Gastrocnemius medialis (tissue), 4 donors: ENCODE results near the gene MED13L.

Source experiments
- CTCF ChIP-seq, 5 experiments: fragments of 450-650 bp in 3 of 5; fragments of 200-600 bp in 2 of 5; sonication (generic) in 2 of 5; IDR thresholded peaks in 4 of 5; conservative IDR thresholded peaks in 1 of 5; 1 replicate in 4 of 5; 2 replicates in 1 of 5; pipeline ENCODE4 v1.5.1; 2016 to 2019; ENCODE audit warnings: antibody characterized with exemption in 5 of 5, mild to moderate bottlenecking in 3 of 5, moderate library complexity in 3 of 5
- POLR2A ChIP-seq, 2 donors: fragments of 450-650 bp; IDR thresholded peaks; one replicate each; pipeline ENCODE4 v1.6.1; 2017; ENCODE audit warnings: antibody characterized with exemption in 2 of 2, mild to moderate bottlenecking in 2 of 2, moderate library complexity in 2 of 2

GRCh38 chr12:115911360-115911759 lies 366.1 kb downstream of the MED13L start:
- TF ChIP-seq CTCF (IDR thresholded peaks at IDR 0.05 in 4 of 5, conservative IDR thresholded peaks at IDR 0.05 in 1 of 5) (no peak), POLR2A (IDR thresholded peaks at IDR 0.05) (no peak)
